ENCODE results near the gene FBLN5. TPM values are rescaled to one million over a fixed set of nuclear protein-coding genes. Genes with fewer than 3 reads are reported as not detected.

The FBLN5 gene
- total RNA-seq, 1 experiment from 2014 or later = 1.0 TPM

DNA sequence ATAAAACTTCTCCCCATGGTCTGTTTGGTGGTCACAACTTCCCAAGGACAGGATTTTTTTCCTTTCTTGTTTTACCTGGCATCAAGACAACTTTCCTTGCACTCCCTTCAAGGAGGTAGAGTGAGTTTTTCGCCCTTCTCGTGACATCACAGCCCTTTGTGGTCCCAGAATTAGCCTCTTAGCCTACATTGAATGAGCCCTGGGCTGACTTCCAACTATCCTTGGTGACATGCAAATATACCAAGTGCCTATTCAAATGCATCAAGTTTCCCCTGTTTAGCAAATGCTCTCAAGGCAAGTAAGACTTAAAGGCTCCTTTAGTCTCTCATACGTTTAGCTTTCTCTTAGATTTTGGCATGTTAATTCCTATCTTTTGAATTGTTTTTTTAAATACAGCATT, 116.7 kb downstream of the FBLN5 start:
- no peak overlapping the region for H3K27ac ChIP-seq (ENCODE audit: insufficient read length, low read depth, low read length)
- no peak overlapping the region for H2BK12ac ChIP-seq (ENCODE audit: insufficient read length, low read depth, low read length)
- no peak overlapping the region for H4K5ac ChIP-seq (ENCODE audit: insufficient read length, low read depth, low read length)
- Mint-ChIP-seq H3K36me3 (ENCODE audit: insufficient read depth in 1 of 3, low read depth in 3 of 3) (peaks cover 2 to 14% (median 4%) of the 10 kb centered on the region in 3 experiments; a peak in 5 of 7 replicates), H3K27ac (peak overlapping the region; percentile 95 to 99 (median 97)), H3K4me3 (peak overlapping the region; percentile 42 to 71), H3K27me3 (ENCODE audit: low read depth) (peaks cover 6% of the 10 kb centered on the region; the same call in 1 of the 2 replicates), H3K4me1 (peaks cover 49 to 53% of the 10 kb centered on the region in 2 experiments), H3K9me3 (peaks cover 7 to 10% of the 10 kb centered on the region in 2 experiments; a peak in 4 of 5 replicates)
- no peak overlapping the region for H4K91ac ChIP-seq (ENCODE audit: insufficient read length, low read depth, low read length)
- peak overlapping the region; percentile 47 for H3K4me2 ChIP-seq (ENCODE audit: insufficient read depth, insufficient read length, low read length)
- H3K79me1 ChIP-seq (ENCODE audit: insufficient read depth, low read depth, low read length, poor library complexity, severe bottlenecking) = peaks cover 2% of the 10 kb centered on the region
- H3K9me3 ChIP-seq (ENCODE audit: control insufficient read depth, low read depth, low read length) = no peaks in the 10 kb centered on the region
- no peak overlapping the region for H2BK15ac ChIP-seq (ENCODE audit: low read depth, low read length)
- H3K4ac ChIP-seq (ENCODE audit: low read depth, low read length) = no peak overlapping the region
- TF ChIP-seq, protein P1, sequence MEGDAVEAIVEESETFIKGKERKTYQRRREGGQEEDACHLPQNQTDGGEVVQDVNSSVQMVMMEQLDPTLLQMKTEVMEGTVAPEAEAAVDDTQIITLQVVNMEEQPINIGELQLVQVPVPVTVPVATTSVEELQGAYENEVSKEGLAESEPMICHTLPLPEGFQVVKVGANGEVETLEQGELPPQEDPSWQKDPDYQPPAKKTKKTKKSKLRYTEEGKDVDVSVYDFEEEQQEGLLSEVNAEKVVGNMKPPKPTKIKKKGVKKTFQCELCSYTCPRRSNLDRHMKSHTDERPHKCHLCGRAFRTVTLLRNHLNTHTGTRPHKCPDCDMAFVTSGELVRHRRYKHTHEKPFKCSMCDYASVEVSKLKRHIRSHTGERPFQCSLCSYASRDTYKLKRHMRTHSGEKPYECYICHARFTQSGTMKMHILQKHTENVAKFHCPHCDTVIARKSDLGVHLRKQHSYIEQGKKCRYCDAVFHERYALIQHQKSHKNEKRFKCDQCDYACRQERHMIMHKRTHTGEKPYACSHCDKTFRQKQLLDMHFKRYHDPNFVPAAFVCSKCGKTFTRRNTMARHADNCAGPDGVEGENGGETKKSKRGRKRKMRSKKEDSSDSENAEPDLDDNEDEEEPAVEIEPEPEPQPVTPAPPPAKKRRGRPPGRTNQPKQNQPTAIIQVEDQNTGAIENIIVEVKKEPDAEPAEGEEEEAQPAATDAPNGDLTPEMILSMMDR (conservative IDR thresholded peaks at IDR 0.05) = no peak
- H3K18ac ChIP-seq (ENCODE audit: insufficient read length, low read depth, low read length) = no peak overlapping the region
- no CpG with 5 or more reads among the region's 3 CpGs for whole genome bisulfite sequencing (ENCODE audit: extremely low coverage, insufficient read length, low lambda C conversion rate)
- DNase-seq = peak; percentile 56
- peaks cover 3% of the 10 kb centered on the region for H3K23me2 ChIP-seq (ENCODE audit: insufficient read length, low read depth, low read length, poor library complexity, severe bottlenecking)
- no peak overlapping the region for H2AK5ac ChIP-seq (ENCODE audit: insufficient read length, low read length)
- no peak overlapping the region for H3T11ph ChIP-seq (ENCODE audit: low read length)
- no peaks in the 10 kb centered on the region for H3K27me3 ChIP-seq (ENCODE audit: insufficient read depth, low read length)
- no peak overlapping the region for H2AFZ ChIP-seq (ENCODE audit: low read length)
- H4K8ac ChIP-seq (replicated peaks; ENCODE audit: insufficient read length, low read depth, low read length) = no peak overlapping the region
- H3K23ac ChIP-seq (ENCODE audit: insufficient read length, low read depth, low read length) = no peak overlapping the region
- peaks cover 2% of the 10 kb centered on the region; the same call in 1 of the 2 replicates for H3K4me1 ChIP-seq (ENCODE audit: insufficient read depth, low read length)
- no peak overlapping the region for H2BK120ac ChIP-seq (ENCODE audit: low read depth, low read length, poor library complexity, severe bottlenecking)
- H3K56ac ChIP-seq (ENCODE audit: insufficient read length, low read depth, low read length) = no peak overlapping the region
- H3K79me2 ChIP-seq (ENCODE audit: insufficient read depth, low read length) = no peaks in the 10 kb centered on the region; the same call in 1 of the 2 replicates
- no peaks in the 10 kb centered on the region for H4K20me1 ChIP-seq (ENCODE audit: control insufficient read depth, insufficient read depth, insufficient read length)
- no peak overlapping the region for H2BK20ac ChIP-seq (ENCODE audit: low read depth, low read length, poor library complexity, severe bottlenecking)
- no peak overlapping the region for H3K14ac ChIP-seq (ENCODE audit: insufficient read depth, low read length)
- H2BK5ac ChIP-seq (ENCODE audit: insufficient read length, low read length) = no peak overlapping the region
- H3K9ac ChIP-seq (ENCODE audit: extremely low read depth, insufficient read length, low read length) = no peak overlapping the region

All from H9 (cell line).